Lower lobe of right lung (tissue), 2 donors: ENCODE measurements around the gene BATF. TPM values are rescaled to one million over a fixed set of nuclear protein-coding genes. Genes with fewer than 3 reads are reported as not detected.

Source experiments
- ATAC-seq, 2 donors: fragments of 200-7000 bp; cut with Tn5 transposase; one replicate each; pipeline ENCODE4 v1.9.1; 2020 to 2022; ENCODE audit warnings: mild to moderate bottlenecking in 2 of 2, moderate library complexity in 2 of 2
- DNase-seq: peaks from one replicate; pipeline ENCODE4 v3.0.0-alpha.2; 2020
- H3K27ac ChIP-seq: fragments of 200-600 bp; one replicate; pipeline ENCODE4 v1.8.0; 2022
- H3K27me3 ChIP-seq: fragments of 200-600 bp; one replicate; pipeline ENCODE4 v1.8.0; 2022; ENCODE audit warnings: low read depth
- H3K36me3 ChIP-seq: fragments of 200-600 bp; one replicate; pipeline ENCODE4 v1.8.0; 2022; ENCODE audit warnings: mild to moderate bottlenecking
- H3K4me1 ChIP-seq: fragments of 200-600 bp; one replicate; pipeline ENCODE4 v1.8.0; 2022
- H3K4me3 ChIP-seq: fragments of 200-600 bp; one replicate; pipeline ENCODE4 v1.8.0; 2022; ENCODE audit warnings: mild to moderate bottlenecking
- H3K9me3 ChIP-seq: fragments of 200-600 bp; one replicate; pipeline ENCODE4 v1.8.0; 2022
- intact Hi-C: fragments of 100-400 bp; cut with DNase I; formaldehyde crosslinking; loops from one replicate; pipeline ENCODE4 v1.11.0; 2022
- total RNA-seq: library from RNA; stranded (reverse); fragmentation: NEBNext Ultra II Directional; extraction: Animal tissue kit (Norgen Biotek cat#: 25700); gene quantifications from one replicate; pipeline ENCODE4 v1.2.1, GENCODE V29; 2021
- TF ChIP-seq, protein P1 (sequence below): fragments of 200-600 bp; IDR thresholded peaks from one replicate; pipeline ENCODE4 v1.8.0; 2022; ENCODE audit warnings: antibody characterized with exemption, mild to moderate bottlenecking
- donor health status: DM: no; HTN: yes; CAD: no; lungs with severe emphysema.

BATF gene
- total RNA-seq, 1 donor from 2014 or later: 6.7 TPM

DNA sequence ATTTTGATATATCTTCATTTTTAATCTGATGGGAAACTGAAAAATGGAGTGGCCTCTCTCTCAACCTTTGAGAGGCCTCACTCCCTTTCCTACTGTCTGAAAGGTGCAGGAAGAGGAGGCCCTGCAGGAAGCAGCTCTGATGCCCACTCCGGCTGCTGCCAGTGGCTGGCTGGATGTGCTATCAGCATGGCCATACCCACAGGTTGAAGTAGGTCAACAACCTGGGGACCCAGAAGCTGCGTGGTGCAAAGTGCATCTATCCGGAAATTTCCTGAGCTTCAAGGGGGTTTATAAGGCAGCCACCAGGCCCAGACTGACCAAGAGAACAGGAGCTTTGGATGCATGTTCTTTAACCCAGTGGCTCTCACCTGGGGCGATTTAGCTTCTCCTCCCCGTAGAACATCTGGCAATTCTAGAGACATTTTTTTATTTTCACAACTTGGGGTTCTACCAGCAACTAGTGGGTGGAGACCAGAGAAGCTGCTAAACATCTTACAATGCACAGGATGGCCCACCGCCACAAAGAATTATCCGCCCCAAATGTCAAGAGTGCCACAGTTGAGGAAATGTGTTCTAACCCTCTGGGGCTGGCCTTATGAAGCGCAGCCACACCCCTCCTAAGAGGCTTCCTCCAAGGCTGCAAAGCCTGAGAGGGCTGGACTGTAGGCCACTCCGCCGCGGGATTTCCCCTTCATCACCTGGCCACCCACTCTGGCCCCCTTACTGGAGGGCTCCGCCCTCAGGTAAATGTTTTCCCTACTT, 8.2 kb upstream of the BATF start:
- Histone ChIP-seq H3K9me3 (peaks cover 14% of the 10 kb centered on the region), H3K36me3 (no peaks in the 10 kb centered on the region), H3K4me1 (peaks cover 16% of the 10 kb centered on the region), H3K27ac (peak overlapping the region; percentile 53), H3K4me3 (no peak overlapping the region), H3K27me3 (no peaks in the 10 kb centered on the region)
- TF ChIP-seq, protein P1, sequence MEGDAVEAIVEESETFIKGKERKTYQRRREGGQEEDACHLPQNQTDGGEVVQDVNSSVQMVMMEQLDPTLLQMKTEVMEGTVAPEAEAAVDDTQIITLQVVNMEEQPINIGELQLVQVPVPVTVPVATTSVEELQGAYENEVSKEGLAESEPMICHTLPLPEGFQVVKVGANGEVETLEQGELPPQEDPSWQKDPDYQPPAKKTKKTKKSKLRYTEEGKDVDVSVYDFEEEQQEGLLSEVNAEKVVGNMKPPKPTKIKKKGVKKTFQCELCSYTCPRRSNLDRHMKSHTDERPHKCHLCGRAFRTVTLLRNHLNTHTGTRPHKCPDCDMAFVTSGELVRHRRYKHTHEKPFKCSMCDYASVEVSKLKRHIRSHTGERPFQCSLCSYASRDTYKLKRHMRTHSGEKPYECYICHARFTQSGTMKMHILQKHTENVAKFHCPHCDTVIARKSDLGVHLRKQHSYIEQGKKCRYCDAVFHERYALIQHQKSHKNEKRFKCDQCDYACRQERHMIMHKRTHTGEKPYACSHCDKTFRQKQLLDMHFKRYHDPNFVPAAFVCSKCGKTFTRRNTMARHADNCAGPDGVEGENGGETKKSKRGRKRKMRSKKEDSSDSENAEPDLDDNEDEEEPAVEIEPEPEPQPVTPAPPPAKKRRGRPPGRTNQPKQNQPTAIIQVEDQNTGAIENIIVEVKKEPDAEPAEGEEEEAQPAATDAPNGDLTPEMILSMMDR: no peak
- ATAC-seq (peak; percentile 74 to 90), DNase-seq (no peak)
- intact Hi-C loops: no loop called here

DNA sequence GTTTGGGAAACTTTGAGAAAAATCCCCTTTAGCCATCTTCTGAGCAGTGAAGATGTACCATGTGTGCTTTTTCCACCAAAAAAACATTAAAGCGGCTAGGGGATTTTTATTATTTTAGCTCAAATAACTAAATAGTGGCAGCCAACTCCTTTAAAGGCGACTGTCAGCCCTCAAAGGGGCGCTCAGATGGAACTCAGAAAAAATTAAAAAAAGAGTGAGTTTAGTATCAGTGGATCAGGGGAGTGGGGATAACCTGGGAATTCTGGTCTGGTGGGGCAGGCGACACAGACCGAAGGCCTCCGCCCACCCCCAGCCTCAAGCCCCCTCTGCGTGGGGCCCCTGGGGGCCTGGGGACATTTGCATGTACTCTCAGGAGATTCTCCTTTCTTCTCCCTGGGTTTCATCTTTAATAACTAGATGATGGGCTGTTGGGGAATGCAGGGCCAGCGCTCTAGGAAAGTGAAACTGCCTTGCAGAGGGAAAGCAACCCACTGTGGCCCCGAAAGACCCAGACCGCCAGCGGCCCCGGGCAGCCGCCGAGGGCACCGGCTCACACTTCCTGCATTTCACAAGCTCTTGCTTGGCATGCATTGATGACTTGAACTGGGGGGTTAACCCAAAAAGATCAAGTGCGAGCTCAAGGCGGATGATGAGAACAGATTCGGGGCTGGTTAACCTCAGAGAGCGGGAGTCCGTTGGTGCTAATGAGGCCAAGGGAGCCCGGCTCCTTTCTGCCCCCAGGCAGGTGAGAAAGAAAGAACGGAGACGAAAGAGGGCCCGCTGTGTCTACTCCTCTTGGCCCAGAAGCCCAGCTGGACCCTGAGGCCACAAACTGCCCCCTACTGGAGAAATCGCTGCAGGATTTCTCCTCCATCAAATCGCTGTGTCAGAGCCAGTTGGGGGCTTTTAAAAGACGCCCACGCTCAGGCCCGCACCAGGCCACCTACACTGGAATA, 7.3 kb upstream of the BATF start:
- peaks cover 14% of the 10 kb centered on the region for H3K9me3 ChIP-seq
- ATAC-seq (peak; percentile 76 to 78), DNase-seq (peak; percentile 64)
- no peaks in the 10 kb centered on the region for H3K36me3 ChIP-seq
- peak overlapping the region; percentile 53 for H3K27ac ChIP-seq
- H3K27me3 ChIP-seq: no peaks in the 10 kb centered on the region
- H3K4me1 ChIP-seq: peaks cover 16% of the 10 kb centered on the region
- intact Hi-C loops: no loop called here
- peak overlapping the region; percentile 46 for H3K4me3 ChIP-seq
- TF ChIP-seq, protein P1: no peak

DNA sequence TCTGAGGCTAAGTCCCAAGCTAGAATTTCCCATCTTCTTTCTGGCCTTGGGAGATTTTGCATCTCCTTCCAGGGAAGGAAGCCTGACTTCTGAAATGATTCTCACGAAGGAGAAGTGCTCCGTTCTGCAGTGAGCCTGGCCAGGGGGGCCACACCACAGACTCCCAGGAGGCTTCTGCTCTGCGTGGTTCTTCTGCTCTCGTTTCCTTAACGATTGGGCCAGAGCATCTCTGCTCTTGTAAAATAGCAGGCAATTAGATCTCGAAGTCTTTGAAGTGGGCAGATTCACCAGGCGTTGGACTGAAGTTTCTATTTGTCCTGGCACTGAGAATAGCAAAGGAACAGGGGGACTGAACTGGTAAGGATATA, 6.7 kb upstream of the BATF start:
- Histone ChIP-seq H3K36me3 (no peaks in the 10 kb centered on the region), H3K4me3 (peak overlapping the region; percentile 46), H3K27me3 (no peaks in the 10 kb centered on the region), H3K27ac (peak overlapping the region; percentile 53), H3K9me3 (peaks cover 14% of the 10 kb centered on the region), H3K4me1 (peaks cover 16% of the 10 kb centered on the region)
- DNase-seq (no peak), ATAC-seq (peak in 1 of 2 donors; percentile 61)
- intact Hi-C loops: no loop called here
- TF ChIP-seq, protein P1: no peak

DNA sequence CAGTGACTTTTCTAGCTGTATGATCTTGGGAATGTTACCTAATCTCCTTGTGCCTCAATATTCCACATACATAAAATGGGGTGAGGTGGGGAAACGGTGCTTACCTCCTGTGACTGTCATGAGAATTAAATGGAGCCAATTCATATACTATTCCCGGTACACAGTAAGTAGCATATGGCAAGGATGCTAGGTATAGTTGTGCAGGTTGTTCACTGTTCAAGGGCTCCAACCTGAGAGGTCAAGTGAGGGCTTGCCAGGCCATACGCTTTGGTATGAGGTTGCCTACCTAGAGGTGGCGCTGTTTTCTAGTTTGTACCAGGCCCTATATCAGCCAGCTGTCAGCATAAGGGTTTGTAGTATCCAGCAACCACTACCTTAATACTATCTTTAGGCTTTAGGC, 3.6 kb upstream of the BATF start:
- DNase-seq (no peak), ATAC-seq (peak in 1 of 2 donors; percentile 37)
- TF ChIP-seq, protein P1: peak; percentile 40
- no peaks in the 10 kb centered on the region for H3K27me3 ChIP-seq
- H3K4me1 ChIP-seq: peaks cover 31% of the 10 kb centered on the region
- intact Hi-C loops: no loop called here
- H3K27ac ChIP-seq: no peak overlapping the region
- H3K4me3 ChIP-seq: no peak overlapping the region
- no peaks in the 10 kb centered on the region for H3K36me3 ChIP-seq
- H3K9me3 ChIP-seq: no peaks in the 10 kb centered on the region

DNA sequence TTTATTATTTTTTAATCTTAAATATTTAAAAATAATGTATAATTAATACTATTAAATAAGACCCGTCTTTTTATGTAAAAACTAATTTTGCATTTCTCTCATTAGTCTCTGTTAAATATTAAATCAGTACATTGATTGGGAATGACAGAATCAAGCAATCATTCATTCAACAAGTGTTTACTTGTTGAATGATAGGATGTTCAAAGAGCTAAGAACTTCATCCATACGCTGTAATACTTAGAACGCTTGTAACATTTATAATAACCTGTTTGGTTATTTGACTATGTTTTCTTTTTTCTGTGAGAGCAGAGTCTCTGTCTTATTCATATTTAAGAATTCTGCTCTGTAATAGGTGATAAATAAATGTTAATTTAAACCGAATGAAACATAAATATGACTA, 2.9 kb upstream of the BATF start:
- intact Hi-C loops: no loop called here

More for the DNA sequence above, 2.9 kb upstream of the BATF start:
- Histone ChIP-seq H3K4me3 (no peak overlapping the region), H3K36me3 (no peaks in the 10 kb centered on the region), H3K4me1 (peaks cover 38% of the 10 kb centered on the region), H3K9me3 (no peaks in the 10 kb centered on the region), H3K27ac (no peak overlapping the region), H3K27me3 (no peaks in the 10 kb centered on the region)
- TF ChIP-seq, protein P1: no peak
- no peak for DNase-seq
- no peak for ATAC-seq
